ENCODE measurements around the gene INSM1. TPM values are rescaled to one million over a fixed set of nuclear protein-coding genes. Genes with fewer than 3 reads are reported as not detected.

The INSM1 gene
- total RNA-seq, 6 experiments from 2014 or later: not detected

- peaks cover 0 to 3% (median 0%) of the 10 kb centered on the region in 4 donors for H3K36me3 ChIP-seq
- no peaks in the 10 kb centered on the region for H3K27me3 ChIP-seq
- H3K27ac ChIP-seq: no peak overlapping the region
- WGBS (ENCODE audit: insufficient coverage, low coverage, low lambda C conversion rate, missing lambda C conversion rate): 85% methylated on average over 9 of the region's 10 CpGs
- no peak for TF ChIP-seq POLR2A (IDR thresholded peaks at IDR 0.05)
- TF ChIP-seq, protein P1, sequence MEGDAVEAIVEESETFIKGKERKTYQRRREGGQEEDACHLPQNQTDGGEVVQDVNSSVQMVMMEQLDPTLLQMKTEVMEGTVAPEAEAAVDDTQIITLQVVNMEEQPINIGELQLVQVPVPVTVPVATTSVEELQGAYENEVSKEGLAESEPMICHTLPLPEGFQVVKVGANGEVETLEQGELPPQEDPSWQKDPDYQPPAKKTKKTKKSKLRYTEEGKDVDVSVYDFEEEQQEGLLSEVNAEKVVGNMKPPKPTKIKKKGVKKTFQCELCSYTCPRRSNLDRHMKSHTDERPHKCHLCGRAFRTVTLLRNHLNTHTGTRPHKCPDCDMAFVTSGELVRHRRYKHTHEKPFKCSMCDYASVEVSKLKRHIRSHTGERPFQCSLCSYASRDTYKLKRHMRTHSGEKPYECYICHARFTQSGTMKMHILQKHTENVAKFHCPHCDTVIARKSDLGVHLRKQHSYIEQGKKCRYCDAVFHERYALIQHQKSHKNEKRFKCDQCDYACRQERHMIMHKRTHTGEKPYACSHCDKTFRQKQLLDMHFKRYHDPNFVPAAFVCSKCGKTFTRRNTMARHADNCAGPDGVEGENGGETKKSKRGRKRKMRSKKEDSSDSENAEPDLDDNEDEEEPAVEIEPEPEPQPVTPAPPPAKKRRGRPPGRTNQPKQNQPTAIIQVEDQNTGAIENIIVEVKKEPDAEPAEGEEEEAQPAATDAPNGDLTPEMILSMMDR (IDR thresholded peaks at IDR 0.05): no peak
- ATAC-seq: no peak
- no peaks in the 10 kb centered on the region for H3K9me3 ChIP-seq
- intact Hi-C loops (cut with DNase I): no loop called here
- DNase-seq: no peak
- H3K4me3 ChIP-seq: no peak overlapping the region
- peaks cover 0 to 1% (median 0%) of the 10 kb centered on the region in 4 donors for H3K4me1 ChIP-seq
Observed at GRCh38 chr20:20405623-20406022, 37.7 kb downstream of the INSM1 start.

DNA sequence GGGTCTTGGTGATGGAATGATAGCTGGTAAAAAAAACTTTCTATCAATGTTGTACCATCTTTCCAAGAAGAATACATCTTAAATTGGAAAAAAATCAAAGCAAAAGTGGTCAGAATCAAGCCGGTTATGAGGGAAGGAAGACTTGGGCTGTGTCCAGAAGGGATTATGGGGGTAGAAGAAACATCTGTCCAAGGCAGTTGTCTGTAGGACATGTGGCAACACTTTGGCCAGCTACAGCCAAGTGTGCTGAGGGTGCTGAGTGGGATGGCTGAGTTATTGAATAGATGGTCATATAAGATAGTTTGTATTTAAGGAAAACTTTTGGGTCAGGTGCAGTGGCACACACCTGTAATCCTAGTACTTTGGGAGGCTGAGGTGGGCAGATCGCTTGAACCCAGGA lies 38.4 kb downstream of the INSM1 start:
- 87% methylated on average over 2 of the region's 2 CpGs for WGBS (ENCODE audit: insufficient coverage, low coverage, low lambda C conversion rate, missing lambda C conversion rate)
- ATAC-seq: no peak

DNA sequence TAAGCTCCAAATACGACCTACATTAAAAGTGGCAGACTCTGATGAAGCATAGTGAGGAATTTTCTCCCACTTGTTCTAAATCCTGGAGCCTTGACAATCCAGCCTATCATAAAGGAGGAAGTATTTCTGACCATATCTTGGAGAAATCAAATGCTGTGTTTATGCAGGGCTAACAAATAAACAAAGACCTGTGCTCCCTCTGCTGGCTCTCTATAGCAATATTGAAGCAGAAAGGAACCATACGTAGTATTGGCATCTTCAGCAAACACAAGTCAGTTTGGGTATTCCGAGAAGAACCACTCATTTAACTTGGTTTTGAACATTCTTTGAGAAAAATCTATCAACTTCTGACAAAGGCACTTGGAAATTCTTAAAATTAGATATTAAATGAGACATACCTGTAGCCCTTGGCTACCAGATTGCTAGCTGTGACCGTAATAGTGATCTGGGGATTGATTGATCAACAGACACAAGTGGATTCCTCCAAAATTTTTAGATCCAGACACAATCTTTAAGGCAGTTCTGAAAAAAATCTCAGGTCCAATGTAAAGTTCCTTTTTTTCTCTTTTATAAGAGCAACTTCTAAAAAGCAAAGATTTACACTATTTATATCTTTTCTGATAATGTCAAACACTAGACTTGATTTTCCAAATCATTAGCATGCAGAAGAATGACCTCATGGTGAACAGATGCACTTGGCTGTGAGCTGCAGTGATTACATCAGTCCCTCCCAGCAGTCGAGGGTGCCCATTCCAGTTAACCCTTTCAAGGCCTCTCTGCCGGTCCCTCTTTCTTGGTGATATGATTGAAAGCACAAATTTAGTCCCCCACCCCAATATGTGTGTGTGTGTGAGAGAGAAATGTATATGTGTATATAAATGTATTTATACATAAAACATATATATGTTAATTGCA lies 40.2 kb downstream of the INSM1 start:
- H3K4me3 ChIP-seq: no peak overlapping the region
- intact Hi-C loops (cut with DNase I): no loop called here
- peaks cover 0 to 7% (median 0%) of the 10 kb centered on the region in 4 donors for H3K4me1 ChIP-seq
- ATAC-seq (peak in 1 of 4 donors; percentile 36), DNase-seq (no peak)
- TF ChIP-seq, protein P1 (IDR thresholded peaks at IDR 0.05): peak in 1 of 4 donors; percentile 9
- TF ChIP-seq POLR2A (IDR thresholded peaks at IDR 0.05): no peak
- no peak overlapping the region for H3K27ac ChIP-seq
- no peaks in the 10 kb centered on the region for H3K27me3 ChIP-seq
- WGBS (ENCODE audit: insufficient coverage, low coverage, low lambda C conversion rate, missing lambda C conversion rate): 69% methylated on average over 6 of the region's 6 CpGs
- H3K9me3 ChIP-seq: no peaks in the 10 kb centered on the region
- no peaks in the 10 kb centered on the region for H3K36me3 ChIP-seq

More for the DNA sequence above, 38.4 kb downstream of the INSM1 start:
- DNase-seq: no peak
- Histone ChIP-seq H3K27ac (no peak overlapping the region), H3K4me1 (peaks cover 0 to 7% (median 0%) of the 10 kb centered on the region in 4 donors), H3K27me3 (no peaks in the 10 kb centered on the region), H3K4me3 (no peak overlapping the region), H3K9me3 (no peaks in the 10 kb centered on the region), H3K36me3 (peaks cover 0 to 3% (median 0%) of the 10 kb centered on the region in 4 donors)
- intact Hi-C loops (cut with DNase I): no loop called here
- no peak for TF ChIP-seq POLR2A (IDR thresholded peaks at IDR 0.05)
- TF ChIP-seq, protein P1 (IDR thresholded peaks at IDR 0.05): no peak

DNA sequence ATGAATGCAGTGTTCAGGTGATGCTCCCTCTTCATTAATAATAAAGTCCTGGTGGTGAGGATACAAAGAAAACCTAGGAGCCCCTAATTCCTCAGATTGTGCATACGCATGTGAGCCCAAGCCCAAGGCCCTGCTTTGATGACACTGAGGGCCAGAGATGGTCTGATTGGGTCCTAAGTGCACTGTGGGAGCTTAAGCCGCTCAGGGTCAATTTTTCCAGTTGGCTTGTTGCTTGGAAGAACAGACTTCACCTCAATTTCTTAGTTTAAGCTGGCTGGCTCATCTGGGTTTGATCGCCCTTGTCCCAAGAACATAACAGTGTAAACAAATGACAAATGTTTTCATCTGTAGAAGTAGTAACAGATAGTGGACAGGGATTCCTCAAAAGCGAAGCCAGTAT lies 41.4 kb downstream of the INSM1 start:
- Histone ChIP-seq H3K36me3 (no peaks in the 10 kb centered on the region), H3K4me3 (no peak overlapping the region), H3K27me3 (no peaks in the 10 kb centered on the region), H3K27ac (no peak overlapping the region), H3K4me1 (peaks cover 0 to 7% (median 0%) of the 10 kb centered on the region in 4 donors), H3K9me3 (no peaks in the 10 kb centered on the region)
- 100% methylated on average over 4 of the region's 4 CpGs for WGBS (ENCODE audit: insufficient coverage, low coverage, low lambda C conversion rate, missing lambda C conversion rate)
- no peak for ATAC-seq
- no peak for DNase-seq
- intact Hi-C loops (cut with DNase I): no loop called here
- TF ChIP-seq, protein P1 (IDR thresholded peaks at IDR 0.05): no peak
- TF ChIP-seq POLR2A (IDR thresholded peaks at IDR 0.05): no peak

Measured in right lobe of liver (tissue), 6 donors.